Ishikawa (cell line): ENCODE measurements around the gene ERBB4.

Experiments used
- CEBPB ChIP-seq: IDR thresholded peaks from 2 replicates; pipeline ENCODE4 v1.6.1; 2012
- CREB1 ChIP-seq: IDR thresholded peaks from 2 replicates; pipeline ENCODE4 v1.6.1; 2012; ENCODE audit warnings: low read depth
- EGR1 ChIP-seq: IDR thresholded peaks from 2 replicates; pipeline ENCODE4 v1.6.1; 2012
- EP300 ChIP-seq: IDR thresholded peaks from 2 replicates; pipeline ENCODE4 v1.6.1; 2012; ENCODE audit warnings: borderline replicate concordance
- FOXM1 ChIP-seq: IDR thresholded peaks from 2 replicates; pipeline ENCODE4 v1.6.1; 2012; ENCODE audit warnings: low read depth, borderline replicate concordance
- MAX ChIP-seq: IDR thresholded peaks from 2 replicates; pipeline ENCODE4 v1.6.1; 2012
- NFIC ChIP-seq: IDR thresholded peaks from 2 replicates; pipeline ENCODE4 v1.6.1; 2012
- RAD21 ChIP-seq: IDR thresholded peaks from 2 replicates; pipeline ENCODE4 v1.6.1; 2012; ENCODE audit warnings: low read depth
- TAF1 ChIP-seq: IDR thresholded peaks from 2 replicates; pipeline ENCODE4 v1.6.1; 2012; ENCODE audit warnings: low read depth, mild to moderate bottlenecking
- TCF12 ChIP-seq: IDR thresholded peaks from 2 replicates; pipeline ENCODE4 v1.6.1; 2012; ENCODE audit warnings: low read depth
- USF1 ChIP-seq: IDR thresholded peaks from 2 replicates; pipeline ENCODE4 v1.6.1; 2012
- YY1 ChIP-seq: IDR thresholded peaks from 2 replicates; pipeline ENCODE4 v1.6.1; 2012; ENCODE audit warnings: low read depth
- ZBTB7A ChIP-seq: IDR thresholded peaks from 2 replicates; pipeline ENCODE4 v1.6.1; 2012; ENCODE audit warnings: low read depth
- TF ChIP-seq, protein P1 (sequence below): IDR thresholded peaks from 2 replicates; pipeline ENCODE4 v1.6.1; 2012; ENCODE audit warnings: low read depth, mild to moderate bottlenecking

GRCh38 chr2:211468217-211468616 lies 1070.4 kb downstream of the ERBB4 start:
- TF ChIP-seq YY1 (no peak), TCF12 (no peak), EP300 (no peak), TAF1 (no peak), USF1 (no peak), ZBTB7A (no peak), EGR1 (no peak), FOXM1 (no peak), CREB1 (no peak), RAD21 (no peak), NFIC (no peak), CEBPB (no peak), MAX (no peak)
- TF ChIP-seq, protein P1, sequence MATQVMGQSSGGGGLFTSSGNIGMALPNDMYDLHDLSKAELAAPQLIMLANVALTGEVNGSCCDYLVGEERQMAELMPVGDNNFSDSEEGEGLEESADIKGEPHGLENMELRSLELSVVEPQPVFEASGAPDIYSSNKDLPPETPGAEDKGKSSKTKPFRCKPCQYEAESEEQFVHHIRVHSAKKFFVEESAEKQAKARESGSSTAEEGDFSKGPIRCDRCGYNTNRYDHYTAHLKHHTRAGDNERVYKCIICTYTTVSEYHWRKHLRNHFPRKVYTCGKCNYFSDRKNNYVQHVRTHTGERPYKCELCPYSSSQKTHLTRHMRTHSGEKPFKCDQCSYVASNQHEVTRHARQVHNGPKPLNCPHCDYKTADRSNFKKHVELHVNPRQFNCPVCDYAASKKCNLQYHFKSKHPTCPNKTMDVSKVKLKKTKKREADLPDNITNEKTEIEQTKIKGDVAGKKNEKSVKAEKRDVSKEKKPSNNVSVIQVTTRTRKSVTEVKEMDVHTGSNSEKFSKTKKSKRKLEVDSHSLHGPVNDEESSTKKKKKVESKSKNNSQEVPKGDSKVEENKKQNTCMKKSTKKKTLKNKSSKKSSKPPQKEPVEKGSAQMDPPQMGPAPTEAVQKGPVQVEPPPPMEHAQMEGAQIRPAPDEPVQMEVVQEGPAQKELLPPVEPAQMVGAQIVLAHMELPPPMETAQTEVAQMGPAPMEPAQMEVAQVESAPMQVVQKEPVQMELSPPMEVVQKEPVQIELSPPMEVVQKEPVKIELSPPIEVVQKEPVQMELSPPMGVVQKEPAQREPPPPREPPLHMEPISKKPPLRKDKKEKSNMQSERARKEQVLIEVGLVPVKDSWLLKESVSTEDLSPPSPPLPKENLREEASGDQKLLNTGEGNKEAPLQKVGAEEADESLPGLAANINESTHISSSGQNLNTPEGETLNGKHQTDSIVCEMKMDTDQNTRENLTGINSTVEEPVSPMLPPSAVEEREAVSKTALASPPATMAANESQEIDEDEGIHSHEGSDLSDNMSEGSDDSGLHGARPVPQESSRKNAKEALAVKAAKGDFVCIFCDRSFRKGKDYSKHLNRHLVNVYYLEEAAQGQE = no peak
